Neutrophil (primary cell): ENCODE results near the gene RNF123.
"Not testable (repeated sequence)": the region's sequence is repeated elsewhere in the genome, so short reads cannot be mapped to it uniquely, and the experiment has no call there.

Experiments
- H3K27ac ChIP-seq: fragments of 200-600 bp; sonication (generic); 2 replicates; pipeline ENCODE4 v1.5.1; 2016; ENCODE audit warnings: mild to moderate bottlenecking, moderate library complexity
- H3K27me3 ChIP-seq: fragments of 200-600 bp; sonication (generic); 2 replicates; pipeline ENCODE4 v1.6.0; 2016; ENCODE audit warnings: mild to moderate bottlenecking
- H3K36me3 ChIP-seq: fragments of 200-600 bp; sonication (generic); 2 replicates; pipeline ENCODE4 v1.5.1; 2017
- H3K4me1 ChIP-seq, 2 experiments: fragments of 200-600 bp in 1 of 2; sonication (generic) in 1 of 2; 1 replicate in 1 of 2; 2 replicates in 1 of 2; pipeline versions ENCODE4 v1.5.1 to v1.6.1; 2013 to 2016; ENCODE audit warnings: low read depth in 1 of 2, low read length in 1 of 2, mild to moderate bottlenecking in 1 of 2, moderate library complexity in 1 of 2; ENCODE audit not compliant: control insufficient read depth in 1 of 2, insufficient read depth in 1 of 2
- H3K4me3 ChIP-seq, 2 experiments: fragments of 200-600 bp in 1 of 2; sonication (generic) in 1 of 2; 1 replicate in 1 of 2; 2 replicates in 1 of 2; pipeline ENCODE4 v1.5.1; 2013 to 2016; ENCODE audit warnings: low read depth in 1 of 2, low read length in 1 of 2, mild to moderate bottlenecking in 1 of 2, moderate library complexity in 1 of 2
- H3K9me3 ChIP-seq: fragments of 200-600 bp; sonication (generic); 2 replicates; pipeline ENCODE4 v1.5.1; 2016
- CTCF ChIP-seq: fragments of 200-600 bp; sonication (generic); IDR thresholded peaks from 2 replicates; pipeline ENCODE4 v1.5.1; 2016; ENCODE audit warnings: antibody characterized with exemption

The RNF123 gene

GRCh38 chr3:49691481-49691880, 2.1 kb downstream of the RNF123 start:
- H3K27me3 ChIP-seq = peaks cover 19% of the 10 kb centered on the region
- H3K36me3 ChIP-seq, H3K9me3 ChIP-seq, H3K27ac ChIP-seq, H3K4me3 ChIP-seq: not testable (repeated sequence)
- peaks cover 24% of the 10 kb centered on the region in 2 experiments for H3K4me1 ChIP-seq

- not testable (repeated sequence) for H3K27ac ChIP-seq, H3K27me3 ChIP-seq, H3K9me3 ChIP-seq, H3K4me3 ChIP-seq
- peaks cover 37% of the 10 kb centered on the region for H3K36me3 ChIP-seq
- H3K4me1 ChIP-seq = peaks cover 12 to 18% of the 10 kb centered on the region in 2 experiments
These were observed 5.2 kb downstream of the RNF123 start for GRCh38 chr3:49694409-49695070.

- not testable (repeated sequence) for H3K4me3 ChIP-seq, H3K4me1 ChIP-seq, H3K9me3 ChIP-seq, H3K27me3 ChIP-seq, H3K27ac ChIP-seq
- H3K36me3 ChIP-seq = peaks cover 46% of the 10 kb centered on the region
These were observed 6.1 kb downstream of the RNF123 start for GRCh38 chr3:49695350-49696015.

GRCh38 chr3:49699281-49699979, 10.1 kb downstream of the RNF123 start:
- Histone ChIP-seq H3K36me3 (peaks cover 79% of the 10 kb centered on the region), H3K9me3 (no peaks in the 10 kb centered on the region), H3K27ac (no peak overlapping the region), H3K27me3 (no peaks in the 10 kb centered on the region), H3K4me3 (no peak overlapping the region), H3K4me1 (no peaks in the 10 kb centered on the region)
- TF ChIP-seq CTCF = no peak

- no peak overlapping the region for H3K4me3 ChIP-seq
- no peak overlapping the region for H3K27ac ChIP-seq
- H3K4me1 ChIP-seq = no peaks in the 10 kb centered on the region
- H3K27me3 ChIP-seq = no peaks in the 10 kb centered on the region
- H3K36me3 ChIP-seq = peaks cover 84% of the 10 kb centered on the region
- no peaks in the 10 kb centered on the region for H3K9me3 ChIP-seq
- TF ChIP-seq CTCF = no peak
These were observed 10.7 kb downstream of the RNF123 start for GRCh38 chr3:49700014-49700413.

- H3K36me3 ChIP-seq = peaks cover 89% of the 10 kb centered on the region
- TF ChIP-seq CTCF = no peak
- H3K9me3 ChIP-seq = no peaks in the 10 kb centered on the region
- H3K4me1 ChIP-seq = no peaks in the 10 kb centered on the region
- no peak overlapping the region for H3K4me3 ChIP-seq
- no peaks in the 10 kb centered on the region for H3K27me3 ChIP-seq
- no peak overlapping the region for H3K27ac ChIP-seq
These were observed 11.2 kb downstream of the RNF123 start for GRCh38 chr3:49700453-49701128.
